CD4-positive, alpha-beta T cell treated with Interleukin-15 for 1 hour (primary cell): ENCODE data around the gene RBM8A.

Experiments
- DNase-seq: peaks from one replicate; pipeline ENCODE4 v3.0.0-alpha.2; 2020

RBM8A gene

GRCh38 chr1:145927063-145927886, at the start of gene RBM8A:
Gene RBM8A, minus strand, starts transcription at chr1:145927484. Its CDS starts 58 bp downstream, at chr1:145927426.
- DNase-seq, result peak; percentile 97

GRCh38 chr1:145977016-145977415, 49.7 kb upstream of the RBM8A start:
- no peak for DNase-seq

- DNase-seq, result no peak
These were observed 47.9 kb upstream of the RBM8A start for GRCh38 chr1:145975216-145975615.

- no peak for DNase-seq
These were observed 47.4 kb upstream of the RBM8A start for GRCh38 chr1:145974721-145975120.

- DNase-seq, result no peak
These were observed 45.3 kb upstream of the RBM8A start for GRCh38 chr1:145972580-145972979.

GRCh38 chr1:145967288-145967687, 40.0 kb upstream of the RBM8A start:
- no peak for DNase-seq

GRCh38 chr1:145965119-145965744, 37.9 kb upstream of the RBM8A start:
- DNase-seq, result no peak

GRCh38 chr1:145964328-145965118, 37.2 kb upstream of the RBM8A start, which contains the start of the genes ANKRD34A and POLR3GL:
Gene ANKRD34A, minus strand, starts transcription at chr1:145964575. Its CDS starts 2,816 bp downstream, at chr1:145961759.
Gene POLR3GL, plus strand, starts transcription at chr1:145964690. Its CDS starts 10,176 bp downstream, at chr1:145974866.
- peak; percentile 92 for DNase-seq

GRCh38 chr1:145963265-145964019, 36.2 kb upstream of the RBM8A start:
- no peak for DNase-seq

GRCh38 chr1:145962157-145963102, 35.1 kb upstream of the RBM8A start:
- no peak for DNase-seq

- no peak for DNase-seq
These were observed 34.3 kb upstream of the RBM8A start for GRCh38 chr1:145961425-145962156.

- no peak for DNase-seq
These were observed 33.8 kb upstream of the RBM8A start for GRCh38 chr1:145961109-145961424.

- peak; percentile 52 for DNase-seq
These were observed 33.3 kb upstream of the RBM8A start for GRCh38 chr1:145960468-145961108.

- DNase-seq, result no peak
These were observed 32.7 kb upstream of the RBM8A start for GRCh38 chr1:145959957-145960467.

GRCh38 chr1:145959333-145959732, 32.0 kb upstream of the RBM8A start:
- DNase-seq, result no peak

- no peak for DNase-seq
These were observed 31.4 kb upstream of the RBM8A start for GRCh38 chr1:145958734-145959133.

- DNase-seq, result peak; percentile 94
These were observed 30.4 kb upstream of the RBM8A start, which contains the start of gene LIX1L for GRCh38 chr1:145957443-145958319. Gene LIX1L, minus strand, starts transcription at chr1:145958017. Its CDS starts 90 bp downstream, at chr1:145957927.

- DNase-seq, result no peak
These were observed 29.6 kb upstream of the RBM8A start for GRCh38 chr1:145956781-145957442.
